ENCODE results near the gene UROS.
A peak's percentile ranks its signal among the peaks of the same experiment; 100 is the strongest.

Gene UROS

DNA sequence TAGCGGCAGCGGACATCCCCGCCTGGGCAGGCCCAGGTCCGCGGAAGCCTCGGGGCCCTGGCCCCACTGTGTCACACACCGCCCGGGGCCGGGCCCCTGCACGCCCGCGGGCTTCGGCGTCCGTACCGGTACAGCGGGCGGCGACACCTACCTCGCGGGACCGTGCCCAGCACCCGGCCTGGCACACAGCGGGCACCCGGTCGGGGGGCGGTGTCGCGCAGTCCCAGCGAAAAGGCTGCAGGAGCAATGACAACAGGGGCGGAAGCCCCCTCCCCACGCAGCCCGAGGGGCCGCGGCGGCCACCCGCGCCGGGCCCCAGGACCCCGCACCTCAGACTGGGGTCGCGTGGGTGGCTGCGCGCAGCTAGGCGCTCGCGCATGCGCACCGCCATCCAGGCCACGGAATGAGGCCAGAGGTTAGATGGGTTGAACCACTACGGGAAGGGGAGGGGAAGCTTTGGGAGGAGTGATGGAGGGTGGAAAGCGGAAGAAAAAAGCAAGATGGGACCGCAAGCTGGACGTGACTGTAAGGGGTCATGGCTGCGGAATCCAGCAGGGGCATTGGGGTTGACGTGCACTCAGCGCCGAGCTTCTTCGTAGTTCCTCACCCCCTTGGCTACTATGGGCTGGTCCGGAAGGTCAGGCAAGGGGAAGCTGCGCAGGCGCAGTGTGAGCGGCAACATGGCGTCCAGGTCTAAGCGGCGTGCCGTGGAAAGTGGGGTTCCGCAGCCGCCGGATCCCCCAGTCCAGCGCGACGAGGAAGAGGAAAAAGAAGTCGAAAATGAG is at the start of gene UROS, which contains the start of gene BCCIP:
UROS (minus strand) TSS at position 381 of the 785 bp plus-strand sequence. CDS start 6,759 bp downstream, outside the sequence.
BCCIP (plus strand) TSS at position 669 of the 785 bp plus-strand sequence; CDS start at position 681, 12 bp downstream.
- Histone ChIP-seq H3K36me3 (ENCODE audit: insufficient read depth, low read length) (peaks cover 12% of the 10 kb centered on the region; the same call in 1 of the 2 replicates), H3K27me3 (ENCODE audit: insufficient read depth, low read length, poor library complexity, severe bottlenecking) (no peaks in the 10 kb centered on the region), H3K9me3 (ENCODE audit: insufficient read depth, low read depth, low read length) (no peaks in the 10 kb centered on the region), H3K9ac (ENCODE audit: low read depth, low read length, poor library complexity, severe bottlenecking) (peak within 1 kb of the TSS; percentile 91), H3K4me2 (ENCODE audit: low read depth, low read length, poor library complexity, severe bottlenecking) (peak within 1 kb of the TSS; percentile 95), H3F3A (ENCODE audit: low read depth) (no peaks in the 10 kb centered on the region), H2AFZ (ENCODE audit: low read length) (peak within 1 kb of the TSS; percentile 99), H3K79me2 (ENCODE audit: insufficient read depth, low read length) (peaks cover 59% of the 10 kb centered on the region), H3K9me2 (replicated peaks; ENCODE audit: low read depth, low read length) (no peaks in the 10 kb centered on the region), H3K4me3 (ENCODE audit: low read length, poor library complexity, severe bottlenecking) (peak within 1 kb of the TSS; percentile 96), H4K20me1 (ENCODE audit: insufficient read depth, low read length, poor library complexity, severe bottlenecking) (peaks cover 40% of the 10 kb centered on the region), H3K4me1 (ENCODE audit: insufficient read depth, low read length, poor library complexity, severe bottlenecking) (peaks cover 34% of the 10 kb centered on the region)
- TF ChIP-seq, protein P1, sequence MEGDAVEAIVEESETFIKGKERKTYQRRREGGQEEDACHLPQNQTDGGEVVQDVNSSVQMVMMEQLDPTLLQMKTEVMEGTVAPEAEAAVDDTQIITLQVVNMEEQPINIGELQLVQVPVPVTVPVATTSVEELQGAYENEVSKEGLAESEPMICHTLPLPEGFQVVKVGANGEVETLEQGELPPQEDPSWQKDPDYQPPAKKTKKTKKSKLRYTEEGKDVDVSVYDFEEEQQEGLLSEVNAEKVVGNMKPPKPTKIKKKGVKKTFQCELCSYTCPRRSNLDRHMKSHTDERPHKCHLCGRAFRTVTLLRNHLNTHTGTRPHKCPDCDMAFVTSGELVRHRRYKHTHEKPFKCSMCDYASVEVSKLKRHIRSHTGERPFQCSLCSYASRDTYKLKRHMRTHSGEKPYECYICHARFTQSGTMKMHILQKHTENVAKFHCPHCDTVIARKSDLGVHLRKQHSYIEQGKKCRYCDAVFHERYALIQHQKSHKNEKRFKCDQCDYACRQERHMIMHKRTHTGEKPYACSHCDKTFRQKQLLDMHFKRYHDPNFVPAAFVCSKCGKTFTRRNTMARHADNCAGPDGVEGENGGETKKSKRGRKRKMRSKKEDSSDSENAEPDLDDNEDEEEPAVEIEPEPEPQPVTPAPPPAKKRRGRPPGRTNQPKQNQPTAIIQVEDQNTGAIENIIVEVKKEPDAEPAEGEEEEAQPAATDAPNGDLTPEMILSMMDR (conservative IDR thresholded peaks at IDR 0.05; ENCODE audit: low read length): no peak
- no peak for TF ChIP-seq EZH2phosphoT487 (IDR thresholded peaks at IDR 0.05; ENCODE audit: borderline replicate concordance)

DNA sequence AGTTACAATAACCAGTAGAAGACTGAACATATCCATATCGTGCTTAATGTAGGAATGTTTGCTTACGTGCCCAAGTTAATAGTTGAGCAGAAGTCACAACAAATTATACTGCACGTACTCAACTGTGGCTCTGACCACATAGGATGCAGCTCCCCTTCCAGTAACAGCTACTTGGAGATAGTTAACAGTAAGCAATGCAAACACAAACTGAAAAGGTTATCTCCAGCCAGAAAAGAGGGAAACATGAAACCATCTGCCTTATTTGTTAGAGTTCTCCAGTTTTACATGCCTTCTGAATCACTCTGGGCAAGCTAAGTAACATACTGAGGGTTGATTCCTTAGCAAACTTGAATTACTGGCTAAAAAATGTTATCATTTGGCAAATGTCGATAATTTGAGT is 48.3 kb upstream of the UROS start:
- H3K9ac ChIP-seq (ENCODE audit: low read depth, low read length, poor library complexity, severe bottlenecking): no peak overlapping the region
- no peaks in the 10 kb centered on the region for H3K9me2 ChIP-seq (replicated peaks; ENCODE audit: low read depth, low read length)
- no peak overlapping the region for H3K4me3 ChIP-seq (ENCODE audit: low read length, poor library complexity, severe bottlenecking)
- no peaks in the 10 kb centered on the region for H3K27me3 ChIP-seq (ENCODE audit: insufficient read depth, low read length, poor library complexity, severe bottlenecking)
- TF ChIP-seq EZH2phosphoT487 (IDR thresholded peaks at IDR 0.05; ENCODE audit: borderline replicate concordance): no peak
- TF ChIP-seq, protein P1 (conservative IDR thresholded peaks at IDR 0.05; ENCODE audit: low read length): no peak
- H3K9me3 ChIP-seq (ENCODE audit: insufficient read depth, low read depth, low read length): 0 out of 2 replicates have a peak, but pooled peaks cover 4% of the 10 kb centered on the region
- H3K4me2 ChIP-seq (ENCODE audit: low read depth, low read length, poor library complexity, severe bottlenecking): no peak overlapping the region
- H3K79me2 ChIP-seq (ENCODE audit: insufficient read depth, low read length): no peaks in the 10 kb centered on the region
- no peak overlapping the region for H2AFZ ChIP-seq (ENCODE audit: low read length)
- H3K36me3 ChIP-seq (ENCODE audit: insufficient read depth, low read length): no peaks in the 10 kb centered on the region
- no peaks in the 10 kb centered on the region for H4K20me1 ChIP-seq (ENCODE audit: insufficient read depth, low read length, poor library complexity, severe bottlenecking)
- no peaks in the 10 kb centered on the region for H3K4me1 ChIP-seq (ENCODE audit: insufficient read depth, low read length, poor library complexity, severe bottlenecking)
- no peaks in the 10 kb centered on the region for H3F3A ChIP-seq (ENCODE audit: low read depth)

DNA sequence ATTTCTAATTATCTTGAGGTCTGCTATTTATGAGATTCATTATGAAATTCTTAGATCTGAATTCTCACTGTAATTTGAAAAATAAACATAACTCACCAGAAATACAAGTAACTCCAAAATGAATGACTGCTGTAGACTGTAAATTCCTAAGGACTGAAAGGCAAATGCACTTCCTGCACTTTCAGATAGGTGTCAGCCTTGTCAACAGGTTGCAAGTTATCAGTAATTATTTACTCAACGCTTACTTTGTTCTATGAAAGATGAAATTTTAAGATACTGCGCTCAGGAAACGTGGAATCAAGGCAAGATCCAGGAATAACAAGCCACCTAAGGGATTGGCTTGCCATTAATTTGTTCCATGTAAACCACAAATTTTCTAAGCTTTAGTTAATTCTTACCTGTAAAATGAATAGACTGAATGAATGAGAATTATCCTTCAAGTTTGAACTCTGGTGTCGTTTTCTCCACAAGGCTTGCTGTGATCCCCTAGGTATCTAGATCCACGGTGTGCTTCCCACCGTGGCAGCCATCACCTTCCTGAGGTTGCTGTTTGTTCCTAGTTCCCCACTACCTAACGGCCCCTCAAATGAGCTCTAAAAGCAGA is 45.4 kb upstream of the UROS start:
- Histone ChIP-seq H3K27me3 (ENCODE audit: insufficient read depth, low read length, poor library complexity, severe bottlenecking) (no peaks in the 10 kb centered on the region), H4K20me1 (ENCODE audit: insufficient read depth, low read length, poor library complexity, severe bottlenecking) (no peaks in the 10 kb centered on the region), H3K9me2 (replicated peaks; ENCODE audit: low read depth, low read length) (no peaks in the 10 kb centered on the region), H3K79me2 (ENCODE audit: insufficient read depth, low read length) (no peaks in the 10 kb centered on the region), H3K4me1 (ENCODE audit: insufficient read depth, low read length, poor library complexity, severe bottlenecking) (no peaks in the 10 kb centered on the region), H3K4me3 (ENCODE audit: low read length, poor library complexity, severe bottlenecking) (no peak overlapping the region), H3K9ac (ENCODE audit: low read depth, low read length, poor library complexity, severe bottlenecking) (no peak overlapping the region), H3K9me3 (ENCODE audit: insufficient read depth, low read depth, low read length) (no peaks in the 10 kb centered on the region), H3F3A (ENCODE audit: low read depth) (no peaks in the 10 kb centered on the region), H2AFZ (ENCODE audit: low read length) (no peak overlapping the region), H3K36me3 (ENCODE audit: insufficient read depth, low read length) (no peaks in the 10 kb centered on the region), H3K4me2 (ENCODE audit: low read depth, low read length, poor library complexity, severe bottlenecking) (no peak overlapping the region)
- no peak for TF ChIP-seq EZH2phosphoT487 (IDR thresholded peaks at IDR 0.05; ENCODE audit: borderline replicate concordance)
- TF ChIP-seq, protein P1 (conservative IDR thresholded peaks at IDR 0.05; ENCODE audit: low read length): peak; percentile 77

Measured in Loucy (cell line).